Measurements from ENCODE around the gene PPP2R2B.

The PPP2R2B gene

DNA sequence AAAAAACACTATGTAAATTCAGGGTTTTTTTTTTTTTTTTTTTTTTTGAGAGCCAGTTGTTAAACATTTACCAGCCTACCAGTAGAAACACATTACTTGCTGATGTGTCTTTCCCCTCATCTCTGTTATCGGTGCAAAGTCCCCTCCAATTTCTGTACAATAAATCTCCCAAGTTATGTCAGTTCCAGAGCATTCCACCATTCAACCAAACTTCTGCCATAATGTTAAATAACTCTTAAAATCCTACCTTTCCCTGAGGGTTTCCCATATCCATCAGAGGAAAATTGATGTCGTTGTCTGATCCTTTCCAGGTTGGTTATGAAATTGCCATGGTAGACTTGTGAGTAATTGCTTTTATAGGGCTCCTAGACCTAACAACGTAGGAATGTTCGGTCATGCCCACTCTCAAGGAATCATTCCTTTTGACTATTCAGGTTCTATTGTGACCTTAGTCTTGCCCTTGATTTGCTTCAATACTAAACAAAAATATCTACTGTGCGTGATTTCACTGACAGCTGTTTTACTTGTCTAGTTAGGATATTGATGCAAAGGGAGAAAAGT is 5.6 kb upstream of the PPP2R2B start:
- no peak for DNase-seq

DNA sequence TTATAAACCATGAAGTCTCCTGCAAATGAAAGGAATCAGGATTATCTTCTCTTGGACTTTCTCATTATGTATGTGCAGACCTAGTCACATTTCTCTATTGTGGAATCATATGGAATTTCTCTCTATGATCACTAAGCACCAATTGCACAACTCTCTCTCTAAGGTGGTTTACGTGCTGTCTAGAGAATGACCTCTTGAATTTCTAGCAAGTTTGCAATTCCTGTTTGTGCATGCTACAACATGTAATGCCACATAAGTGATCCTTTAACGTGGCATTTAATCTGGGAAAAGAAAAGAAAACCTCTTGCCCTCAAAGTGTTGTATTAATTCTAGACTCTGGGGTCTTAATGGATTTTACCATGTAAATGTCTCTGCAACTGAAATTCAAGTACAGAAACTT is 5.0 kb upstream of the PPP2R2B start:
- DNase-seq, result no peak

DNA sequence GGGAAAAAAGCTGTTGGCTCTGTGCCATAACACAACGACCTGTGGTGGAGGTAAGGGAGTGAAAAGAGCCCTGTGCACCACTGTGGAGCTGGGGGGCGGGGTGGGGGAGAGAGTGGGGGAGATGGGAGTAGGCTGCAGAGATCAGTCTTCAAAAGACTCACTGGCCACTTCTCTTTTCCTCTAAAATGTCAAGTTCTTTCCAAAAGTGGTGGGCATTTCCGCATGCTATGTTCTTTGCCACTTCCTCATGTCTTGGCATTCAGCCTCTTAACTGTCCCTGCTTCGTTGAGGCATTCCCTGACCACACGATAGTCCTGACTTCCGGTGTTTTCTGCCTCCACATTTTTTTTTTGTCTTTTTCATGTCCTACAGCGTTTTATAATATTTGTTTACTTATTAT is 2.4 kb upstream of the PPP2R2B start:
- no peak for DNase-seq

- DNase-seq, result no peak
Observed at GRCh38 chr5:146877783-146878475, 628 bp downstream of the PPP2R2B start.

- no peak for DNase-seq
Observed at GRCh38 chr5:146877178-146877681, 1.3 kb downstream of the PPP2R2B start.

- no peak for DNase-seq
Observed at GRCh38 chr5:146873186-146873917, 5.2 kb downstream of the PPP2R2B start.

DNA sequence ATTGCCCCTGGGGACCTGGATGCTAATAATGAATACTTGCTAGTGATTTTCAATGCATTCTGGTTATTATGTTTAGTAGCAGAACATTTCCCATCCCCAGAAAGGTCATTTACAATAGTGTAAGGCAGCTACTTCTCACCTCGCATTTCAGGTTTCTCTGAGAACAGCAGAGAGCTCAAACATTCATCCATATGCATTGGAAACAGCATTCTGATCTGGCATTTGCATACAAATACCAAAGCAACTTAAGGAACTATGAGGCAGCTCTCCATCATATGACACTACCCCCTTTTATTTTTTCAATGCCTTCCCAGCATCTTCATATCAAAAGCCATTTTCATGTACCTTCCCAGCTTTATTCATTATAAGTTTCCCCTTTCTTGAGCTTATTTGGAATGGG is 6.4 kb downstream of the PPP2R2B start:
- DNase-seq, result no peak

DNA sequence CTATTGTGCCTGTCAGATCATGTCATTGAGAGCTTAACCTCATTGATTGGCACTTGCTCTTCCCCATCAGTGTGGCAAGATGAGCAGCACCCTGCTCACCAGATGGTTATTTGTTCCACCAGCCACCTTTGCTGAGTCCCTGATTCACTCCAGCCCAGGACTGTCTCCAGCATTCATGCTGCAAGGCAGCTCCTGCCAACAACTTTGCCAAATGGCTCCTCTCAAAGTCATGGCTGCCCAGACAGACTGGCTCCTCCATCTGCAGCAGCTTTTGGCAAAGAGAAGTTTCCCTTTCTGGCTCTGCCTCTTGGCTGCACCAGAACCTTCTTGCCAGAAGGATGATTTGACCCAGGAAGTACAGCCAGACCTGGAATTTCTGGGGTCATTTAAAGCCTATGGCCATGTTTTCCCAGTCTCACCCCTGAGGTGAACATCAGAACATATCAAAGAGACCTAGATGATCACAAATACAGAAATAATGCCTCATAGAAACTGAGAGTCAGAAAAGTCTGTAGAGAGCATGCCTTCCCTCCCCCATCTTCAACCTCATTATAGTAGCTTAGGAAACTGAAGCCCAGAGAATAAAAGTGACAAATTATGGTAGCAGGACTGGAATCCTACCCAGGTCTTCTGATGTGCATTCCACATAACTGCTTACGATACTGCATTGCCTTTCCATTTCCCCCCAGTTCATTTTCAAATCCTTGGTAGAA is 10.4 kb downstream of the PPP2R2B start:
- DNase-seq, result no peak

DNA sequence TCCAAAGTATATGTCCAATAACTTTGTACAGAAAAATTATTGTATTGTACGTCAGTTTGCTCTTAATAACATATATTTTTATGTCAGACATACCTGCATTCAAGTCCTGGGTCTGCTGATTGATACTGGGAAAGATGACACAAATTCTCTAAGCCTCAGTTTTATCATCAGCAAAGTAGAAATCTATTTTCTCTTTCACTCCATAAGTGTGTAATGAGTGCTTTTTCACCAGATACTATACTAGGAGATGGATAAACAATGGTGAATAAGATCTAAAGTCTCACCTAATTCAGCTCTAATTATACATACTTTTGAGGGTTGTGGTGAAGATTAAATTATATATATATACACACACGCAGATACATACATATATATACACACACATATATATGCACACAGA is 12.3 kb downstream of the PPP2R2B start:
- DNase-seq, result no peak

DNA sequence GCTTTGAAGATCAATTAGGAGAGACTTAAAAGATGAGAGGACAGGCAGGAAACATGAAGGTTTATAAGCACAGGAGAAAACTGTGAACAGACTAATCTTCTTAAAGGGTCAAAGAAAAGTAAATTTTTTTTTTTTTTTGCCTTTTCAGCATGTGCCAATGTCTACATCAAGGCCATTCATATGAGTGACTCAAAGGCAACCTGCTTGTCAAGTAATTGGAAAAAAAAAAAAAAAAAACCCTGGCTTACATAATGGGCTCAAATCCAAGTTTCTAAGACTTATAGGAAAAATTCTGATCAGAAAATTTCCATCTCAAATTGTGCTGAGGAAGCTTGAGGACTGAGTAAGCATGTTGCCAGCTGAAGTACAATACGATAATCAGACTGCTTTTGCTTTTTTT is 15.9 kb downstream of the PPP2R2B start:
- DNase-seq, result no peak

DNA sequence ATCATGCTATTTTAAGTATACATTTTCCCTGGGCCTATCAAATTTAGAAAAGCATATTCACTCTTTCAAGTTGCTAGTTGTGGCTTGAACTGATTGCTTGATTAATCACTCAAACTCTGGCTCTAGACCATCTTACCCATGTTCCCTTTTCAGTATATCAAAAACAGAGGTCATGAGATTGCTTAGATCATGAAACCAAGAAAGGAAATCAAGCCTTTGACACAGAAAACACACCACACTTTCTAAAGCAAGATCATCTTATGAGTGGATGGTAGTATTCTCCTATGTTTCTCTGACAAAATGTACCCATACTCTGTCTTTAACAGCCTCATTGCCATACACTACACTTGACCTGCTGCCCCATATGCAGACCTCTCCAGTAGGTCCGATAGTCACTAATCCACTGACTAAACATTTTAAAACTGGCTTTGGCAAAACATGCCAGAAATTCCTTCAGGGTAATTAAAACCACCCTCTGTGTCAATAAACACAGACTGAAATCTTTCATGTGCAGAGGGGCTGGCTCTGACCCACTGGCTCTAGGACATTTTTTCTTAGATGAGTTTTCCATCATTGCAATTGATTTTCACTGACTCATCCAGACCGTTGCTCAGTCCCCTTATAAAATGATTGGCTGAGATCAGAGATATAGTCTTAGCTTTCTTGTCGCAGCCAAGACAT is 18.2 kb downstream of the PPP2R2B start:
- DNase-seq, result no peak

- no peak for DNase-seq
Observed at GRCh38 chr5:146852089-146852488, 26.5 kb downstream of the PPP2R2B start.

DNA sequence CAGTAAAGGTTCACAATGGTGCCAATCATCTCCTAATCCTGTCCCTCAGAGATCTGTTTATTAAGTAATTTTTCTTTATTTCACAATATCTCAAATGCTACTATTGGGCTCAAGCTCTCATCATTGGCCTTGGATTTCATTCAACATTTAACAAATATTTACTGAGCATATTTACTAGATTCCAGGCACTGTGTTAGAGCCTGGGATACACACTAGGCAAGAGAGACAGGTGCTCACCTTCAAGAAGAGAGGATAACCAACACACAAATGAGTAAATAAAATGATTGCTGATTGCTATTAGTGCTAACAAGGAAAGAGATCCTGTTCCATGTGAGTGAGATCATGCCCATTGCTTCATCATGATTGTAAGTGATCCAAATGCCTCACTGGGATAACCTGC is 27.4 kb downstream of the PPP2R2B start:
- DNase-seq, result no peak

- no peak for DNase-seq
Observed at GRCh38 chr5:146849694-146850303, 28.8 kb downstream of the PPP2R2B start.

DNA sequence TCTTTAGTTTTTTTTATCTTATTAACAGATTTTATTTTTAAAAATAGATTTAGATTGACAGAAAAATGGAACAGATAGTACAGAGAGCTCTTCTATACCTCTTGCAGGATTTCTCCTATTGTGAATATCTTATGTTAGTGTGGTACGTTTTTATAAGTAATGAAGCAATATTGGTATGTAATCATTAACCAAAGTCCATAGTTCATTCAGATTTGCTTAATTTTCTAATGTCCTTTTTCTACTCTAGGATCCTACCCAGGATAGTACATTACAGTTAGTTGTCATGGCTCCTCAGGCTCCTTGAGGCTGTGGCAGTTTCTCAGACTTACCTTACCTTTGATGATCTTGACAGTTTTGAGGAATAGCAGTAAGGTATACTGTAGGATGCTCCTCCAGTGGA is 30.4 kb downstream of the PPP2R2B start:
- DNase-seq, result no peak

- DNase-seq, result no peak
Observed at GRCh38 chr5:146840016-146840415, 38.5 kb downstream of the PPP2R2B start.

DNA sequence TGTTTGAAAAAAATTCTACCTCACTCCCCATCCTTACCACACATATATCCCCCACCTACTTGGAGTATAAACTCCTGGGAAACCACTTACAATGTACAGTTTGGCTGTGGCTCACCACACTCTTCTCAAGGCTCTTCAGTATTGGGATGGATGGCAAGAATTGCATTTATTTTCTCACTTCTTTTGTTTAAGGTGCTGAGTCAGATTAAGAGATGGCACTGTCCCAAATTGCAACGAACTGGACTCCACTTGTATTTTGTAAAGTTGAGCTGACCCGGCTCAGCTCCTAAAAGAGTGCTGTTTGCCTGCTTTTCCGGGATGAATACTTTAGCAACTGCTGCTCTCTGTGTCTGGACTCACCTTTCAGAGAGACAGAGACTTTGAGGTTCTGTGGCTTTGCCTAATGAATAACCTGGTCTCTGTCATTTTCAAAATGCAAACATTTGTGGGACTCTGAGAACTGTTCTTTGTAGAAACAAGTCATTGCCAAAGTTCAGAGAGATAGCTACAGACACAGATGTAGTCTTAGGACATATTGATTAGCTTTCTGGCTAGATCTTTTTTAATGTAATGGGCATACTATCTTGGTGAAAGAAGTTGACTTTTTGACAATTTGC is 42.2 kb downstream of the PPP2R2B start:
- no peak for DNase-seq

DNA sequence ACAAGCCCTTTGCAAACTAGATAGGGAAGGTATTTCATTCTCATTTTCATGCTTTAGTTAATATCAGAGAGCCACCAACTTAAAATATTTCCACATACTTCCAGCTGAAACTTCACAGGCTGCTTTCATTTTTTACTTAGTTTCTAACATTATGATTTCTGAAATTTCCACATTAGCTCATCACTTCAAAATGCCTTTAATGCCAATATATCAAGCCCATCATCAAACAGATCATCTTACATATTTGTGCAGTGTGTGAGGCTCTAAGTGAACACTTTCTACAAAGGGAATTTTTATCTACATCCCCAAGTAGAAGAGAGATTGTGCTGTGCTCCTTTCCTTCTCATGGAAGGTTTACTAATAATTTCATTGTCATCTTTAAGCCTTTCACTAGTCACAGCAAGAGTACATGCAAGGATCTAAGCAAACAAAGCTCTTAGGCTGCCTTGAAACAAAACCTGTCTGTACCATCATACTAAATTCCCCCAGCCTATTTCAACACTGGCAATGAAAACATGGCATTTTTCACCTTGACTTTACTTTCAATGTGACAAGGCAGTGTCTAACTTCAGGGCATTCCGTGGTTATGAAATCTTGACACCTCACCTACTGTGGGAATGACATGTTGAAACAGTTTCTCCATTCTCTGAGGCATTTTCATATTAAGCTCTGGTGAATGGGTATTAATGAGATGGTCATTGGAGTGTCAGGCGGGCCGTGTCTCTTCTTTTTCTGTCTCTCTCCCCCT is 45.4 kb downstream of the PPP2R2B start:
- DNase-seq, result no peak

- DNase-seq, result peak; percentile 24
Observed at GRCh38 chr5:146828385-146828784, 50.2 kb downstream of the PPP2R2B start.

DNA sequence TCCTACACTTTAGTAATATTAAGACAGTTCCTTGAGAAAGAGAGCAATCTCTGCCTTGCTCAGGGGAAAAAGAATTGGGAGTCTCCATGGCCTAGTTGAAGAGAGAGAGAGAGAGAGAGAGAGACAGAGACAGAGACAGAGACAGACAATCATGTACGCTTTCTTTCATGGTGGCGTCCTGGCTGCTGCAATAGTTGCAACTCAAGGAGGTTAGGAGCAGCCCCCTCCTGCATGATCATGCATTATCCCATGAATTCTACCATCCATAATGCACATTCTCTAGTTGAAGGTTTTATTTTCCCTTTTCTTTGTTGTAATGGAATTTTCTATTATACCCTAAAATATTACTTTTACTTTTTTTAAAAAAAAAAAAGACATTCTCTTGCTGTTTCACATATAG is 50.7 kb downstream of the PPP2R2B start:
- no peak for DNase-seq

DNA sequence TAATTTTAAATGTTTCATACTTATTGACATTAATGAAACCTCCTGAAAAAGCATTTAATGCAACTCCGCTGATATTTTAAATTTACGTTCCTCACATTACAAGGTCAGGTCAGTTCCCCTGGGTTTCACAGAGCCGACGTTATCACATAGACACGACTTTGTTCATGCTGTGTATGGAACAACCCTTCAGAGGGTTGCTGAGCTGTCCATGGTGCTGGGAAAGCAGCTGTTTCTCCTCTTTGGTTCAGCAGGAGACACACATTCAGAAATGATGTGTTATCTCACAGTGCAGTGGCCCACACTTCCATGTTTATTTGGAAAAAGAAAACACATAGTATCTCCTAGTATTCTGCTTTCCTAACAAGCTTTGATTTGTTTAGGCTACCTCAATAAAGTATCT is 53.5 kb downstream of the PPP2R2B start:
- no peak for DNase-seq
